A673 (cell line): ENCODE measurements around the gene PDE11A. TPM values are rescaled to one million over a fixed set of nuclear protein-coding genes. Genes with fewer than 3 reads are reported as not detected.

Experiments used
- BruUV-seq: library from RNA; stranded (reverse); fragments of 400-500 nt; replicated peaks from 2 replicates; lab custom pipeline; 2021; lab: Mats Ljungman, UMichigan
- CTCF ChIA-PET: fragments of 300-600 bp; sonication (Branson Sonifier 250); formaldehyde crosslinking; loops from one replicate; lab custom pipeline; 2022; ENCODE audit warnings: antibody characterized with exemption; lab: Charles Lee
- POLR2A ChIA-PET: fragments of 300-600 bp; sonication (Branson Sonifier 250); formaldehyde crosslinking; loops from one replicate; lab custom pipeline; 2022; ENCODE audit warnings: antibody characterized with exemption; ENCODE audit not compliant: low non-redundant PET; lab: Charles Lee
- DNase-seq: peaks from one replicate; pipeline ENCODE4 v3.0.0-alpha.2; 2015; ENCODE audit warnings: low spot score
- H3K27ac ChIP-seq: fragments of 200-600 bp; sonication (generic); 2 replicates; pipeline ENCODE4 v1.5.1; 2016; ENCODE audit warnings: mixed run types, low read depth, mild to moderate bottlenecking, mixed read lengths, antibody characterized with exemption, low read length; ENCODE audit not compliant: poor library complexity, severe bottlenecking
- H3K27me3 ChIP-seq: fragments of 200-600 bp; sonication (generic); replicated peaks from 2 replicates; pipeline ENCODE4 v1.6.1; 2017; ENCODE audit warnings: mixed run types, low read depth, mild to moderate bottlenecking, mixed read lengths, antibody characterized with exemption, low read length; ENCODE audit not compliant: insufficient read depth, poor library complexity
- H3K36me3 ChIP-seq: fragments of 200-600 bp; sonication (generic); 2 replicates; pipeline ENCODE4 v1.6.1; 2016; ENCODE audit warnings: mixed run types, mild to moderate bottlenecking, mixed read lengths, antibody characterized with exemption, low read length; ENCODE audit not compliant: insufficient read depth, poor library complexity, severe bottlenecking
- H3K4me1 ChIP-seq: fragments of 200-600 bp; sonication (generic); 2 replicates; pipeline ENCODE4 v1.6.1; 2017; ENCODE audit warnings: mixed run types, mild to moderate bottlenecking, mixed read lengths, antibody characterized with exemption, low read length; ENCODE audit not compliant: insufficient read depth, poor library complexity, severe bottlenecking
- H3K4me3 ChIP-seq: fragments of 200-600 bp; sonication (generic); 2 replicates; pipeline ENCODE4 v1.5.1; 2016; ENCODE audit warnings: low read depth, mixed run types, mild to moderate bottlenecking, mixed read lengths, low read length; ENCODE audit not compliant: poor library complexity, severe bottlenecking
- H3K9me3 ChIP-seq: fragments of 200-600 bp; sonication (generic); 2 replicates; pipeline ENCODE4 v1.6.1; 2016; ENCODE audit warnings: mixed run types, low read depth, mild to moderate bottlenecking, mixed read lengths, antibody characterized with exemption, low read length; ENCODE audit not compliant: poor library complexity, severe bottlenecking
- CTCF ChIP-seq: fragments of 300-800, 200-600 bp; sonication (generic); conservative IDR thresholded peaks from 2 replicates; pipeline ENCODE4 v1.5.1; 2017; ENCODE audit warnings: low read depth, mild to moderate bottlenecking, antibody characterized with exemption, low read length, moderate library complexity, mixed read lengths
- EZH2 ChIP-seq: fragments of 200-600 bp; sonication (generic); IDR thresholded peaks from 2 replicates; pipeline ENCODE4 v1.6.1; 2017; ENCODE audit warnings: borderline replicate concordance, low read depth, mild to moderate bottlenecking, mixed read lengths, antibody characterized with exemption, low read length; ENCODE audit not compliant: poor library complexity, severe bottlenecking
- intact Hi-C: fragments of 100-400 bp; cut with micrococcal nuclease; formaldehyde crosslinking; loops from one replicate; pipeline ENCODE4 v1.10.0; 2022; ENCODE audit not compliant: unreplicated experiment
- total RNA-seq: library from RNA; stranded (reverse); gene quantifications from 2 replicates; pipeline ENCODE4 v1.2.3, GENCODE V29; 2021

The PDE11A gene
- total RNA-seq, 1 experiment from 2014 or later: not detected

DNA sequence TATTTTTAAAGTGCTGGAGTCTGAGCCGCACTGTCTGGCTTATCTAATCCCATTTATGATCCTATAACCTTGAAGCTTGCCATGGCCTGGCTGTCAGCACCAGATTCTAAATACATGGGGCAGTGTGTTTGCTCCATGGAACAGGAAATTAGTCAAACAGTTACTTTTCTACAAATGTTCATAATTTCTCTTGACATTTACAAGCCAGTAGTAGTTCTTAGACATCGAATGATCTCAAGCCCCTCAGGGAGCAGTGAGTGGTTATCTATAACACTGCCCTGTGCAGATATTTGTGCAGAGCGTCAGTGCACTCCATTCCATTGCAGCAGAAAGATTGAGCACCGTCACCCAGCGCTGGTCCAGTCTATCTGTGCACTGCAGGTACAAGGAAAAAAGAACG is 474.8 kb downstream of the PDE11A start:
- no peak overlapping the region for H3K4me3 ChIP-seq
- ChIA-PET POLR2A (no interaction called here), CTCF (no interaction called here)
- no peaks in the 10 kb centered on the region for H3K27me3 ChIP-seq
- H3K36me3 ChIP-seq: no peaks in the 10 kb centered on the region
- no peak overlapping the region for H3K27ac ChIP-seq
- peaks cover 20% of the 10 kb centered on the region for H3K4me1 ChIP-seq
- no TSS peak for BruUV-seq
- no peaks in the 10 kb centered on the region for H3K9me3 ChIP-seq
- intact Hi-C loops: no loop called here
- DNase-seq: no peak
- TF ChIP-seq EZH2 (no peak), CTCF (no peak)

- POLR2A ChIA-PET: no interaction called here
- TF ChIP-seq CTCF (no peak), EZH2 (no peak)
- H3K27ac ChIP-seq: no peak overlapping the region
- BruUV-seq: no TSS peak
- H3K4me3 ChIP-seq: no peak overlapping the region
- no peaks in the 10 kb centered on the region for H3K9me3 ChIP-seq
- no peaks in the 10 kb centered on the region for H3K36me3 ChIP-seq
- CTCF ChIA-PET: no interaction called here
- DNase-seq: no peak
- H3K27me3 ChIP-seq: no peaks in the 10 kb centered on the region
- intact Hi-C loops: no loop called here
- peaks cover 16% of the 10 kb centered on the region for H3K4me1 ChIP-seq
Observed at GRCh38 chr2:177596866-177597265, 475.7 kb downstream of the PDE11A start.

DNA sequence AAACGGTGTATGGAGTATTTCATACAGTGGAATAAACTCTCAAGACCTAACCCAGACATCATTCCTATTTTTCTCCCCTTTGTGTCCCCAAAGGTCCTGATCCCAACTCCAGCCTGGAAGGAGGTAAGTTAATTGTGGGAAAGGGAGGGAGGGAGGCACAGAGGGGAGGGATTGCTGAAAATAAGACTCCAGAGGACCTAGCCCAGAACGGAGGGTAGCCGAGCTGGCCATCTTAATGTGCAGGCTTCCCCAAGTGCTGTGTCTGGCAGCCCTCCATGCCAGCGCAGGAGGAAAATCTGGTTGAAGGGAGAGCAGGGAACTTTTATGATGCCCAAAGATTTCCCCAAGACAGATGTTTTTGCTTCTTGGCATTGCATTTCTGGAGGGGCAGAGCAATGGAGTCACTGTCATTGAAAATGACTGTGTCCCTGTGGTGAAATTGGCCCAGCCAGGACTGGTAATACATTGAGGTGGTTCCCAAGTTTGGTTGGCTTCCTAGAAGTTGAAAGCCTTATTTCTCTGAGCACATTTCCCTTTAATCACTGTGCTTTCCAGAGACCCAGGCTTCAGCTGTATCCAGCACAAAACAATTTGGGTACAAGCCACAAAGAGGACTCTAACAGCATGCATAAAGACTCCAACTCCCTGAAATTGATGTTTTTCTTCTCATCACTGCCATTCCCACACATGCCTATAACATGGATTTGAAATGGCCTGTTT is 477.3 kb downstream of the PDE11A start:
- intact Hi-C loops: no loop called here
- H3K4me3 ChIP-seq: no peak overlapping the region
- no peaks in the 10 kb centered on the region for H3K36me3 ChIP-seq
- TF ChIP-seq EZH2: no peak
- TF ChIP-seq CTCF: no peak
- CTCF ChIA-PET: no interaction called here
- H3K4me1 ChIP-seq: peaks cover 16% of the 10 kb centered on the region
- POLR2A ChIA-PET: no interaction called here
- DNase-seq: no peak
- H3K27ac ChIP-seq: no peak overlapping the region
- no peaks in the 10 kb centered on the region for H3K27me3 ChIP-seq
- no TSS peak for BruUV-seq
- no peaks in the 10 kb centered on the region for H3K9me3 ChIP-seq
